Astrocyte (in vitro differentiated cells and primary cell): ENCODE results near the gene SCAP. TPM values are rescaled to one million over a fixed set of nuclear protein-coding genes. Genes with fewer than 3 reads are reported as not detected.
"Not testable (repeated sequence)": the region's sequence is repeated elsewhere in the genome, so short reads cannot be mapped to it uniquely, and the experiment has no call there.

Experiments
- DNase-seq: peaks from one replicate; pipeline ENCODE4 v3.0.0-alpha.2; 2010; ENCODE audit warnings: low read depth
- FAIRE-seq: peaks from 2 replicates; lab custom pipeline; 2011; peaks lifted over from hg19 to GRCh38; lab: Jason Lieb, UNC
- H2AFZ ChIP-seq: 2 replicates; pipeline ENCODE4 v1.6.0; 2012; ENCODE audit warnings: low read depth, low read length, inconsistent platforms
- H3K27ac ChIP-seq: 2 replicates; pipeline ENCODE4 v1.5.1; 2011; ENCODE audit warnings: low read depth, low read length, inconsistent platforms
- H3K27me3 ChIP-seq: 2 replicates; pipeline ENCODE4 v1.6.0; 2011; ENCODE audit warnings: low read length, inconsistent platforms; ENCODE audit not compliant: insufficient read depth
- H3K36me3 ChIP-seq: 2 replicates; pipeline ENCODE4 v1.5.1; 2011; ENCODE audit warnings: low read length, inconsistent platforms; ENCODE audit not compliant: insufficient read depth
- H3K4me1 ChIP-seq: 2 replicates; pipeline ENCODE4 v1.5.1; 2011; ENCODE audit warnings: low read length, inconsistent platforms; ENCODE audit not compliant: insufficient read depth
- H3K4me2 ChIP-seq: 2 replicates; pipeline ENCODE4 v1.6.0; 2012; ENCODE audit warnings: low read length, inconsistent platforms
- H3K4me3 ChIP-seq: 2 replicates; pipeline ENCODE4 v1.5.1; 2011; ENCODE audit warnings: low read depth, mild to moderate bottlenecking, low read length, inconsistent platforms; ENCODE audit not compliant: insufficient read depth
- H3K79me2 ChIP-seq: 2 replicates; pipeline ENCODE4 v1.6.0; 2012; ENCODE audit warnings: mild to moderate bottlenecking, low read length, inconsistent platforms; ENCODE audit not compliant: insufficient read depth
- H3K9ac ChIP-seq: 2 replicates; pipeline ENCODE4 v1.6.0; 2012; ENCODE audit warnings: mild to moderate bottlenecking, low read length, inconsistent platforms
- H3K9me3 ChIP-seq: 2 replicates; pipeline ENCODE4 v1.5.1; 2012; ENCODE audit warnings: low read depth, mild to moderate bottlenecking, low read length, inconsistent platforms; ENCODE audit not compliant: insufficient read depth
- H4K20me1 ChIP-seq: 2 replicates; pipeline ENCODE4 v1.6.0; 2012; ENCODE audit warnings: low read length, inconsistent platforms; ENCODE audit not compliant: insufficient read depth
- H3K27ac Mint-ChIP-seq: one replicate; pipeline ENCODE4 v1.8.0; 2021; ENCODE audit warnings: mild to moderate bottlenecking, mixed read lengths; ENCODE audit not compliant: unreplicated experiment
- H3K27me3 Mint-ChIP-seq: one replicate; pipeline ENCODE4 v1.8.0; 2021; ENCODE audit warnings: low read depth, mixed read lengths; ENCODE audit not compliant: unreplicated experiment
- H3K36me3 Mint-ChIP-seq: one replicate; pipeline ENCODE4 v1.8.0; 2021; ENCODE audit warnings: low read depth, mixed read lengths; ENCODE audit not compliant: unreplicated experiment
- H3K4me1 Mint-ChIP-seq: one replicate; pipeline ENCODE4 v1.8.0; 2021; ENCODE audit warnings: low read depth, mixed read lengths; ENCODE audit not compliant: unreplicated experiment
- H3K4me3 Mint-ChIP-seq: one replicate; pipeline ENCODE4 v1.8.0; 2021; ENCODE audit warnings: mild to moderate bottlenecking, moderate library complexity, mixed read lengths; ENCODE audit not compliant: unreplicated experiment
- H3K9me3 Mint-ChIP-seq: one replicate; pipeline ENCODE4 v1.8.0; 2021; ENCODE audit warnings: mild to moderate bottlenecking, mixed read lengths; ENCODE audit not compliant: unreplicated experiment
- CTCF ChIP-seq: IDR thresholded peaks from 2 replicates; pipeline ENCODE4 v1.5.1; 2011; ENCODE audit warnings: low read depth, mild to moderate bottlenecking, inconsistent platforms, low read length, moderate library complexity; ENCODE audit not compliant: insufficient read depth
- EZH2 ChIP-seq: IDR thresholded peaks from 2 replicates; pipeline ENCODE4 v1.6.1; 2012; ENCODE audit warnings: mild to moderate bottlenecking, low read length, inconsistent platforms; ENCODE audit not compliant: insufficient read depth
- total RNA-seq: library from RNA; stranded (reverse); gene quantifications from 2 replicates; pipeline ENCODE4 v1.2.1, GENCODE V29; 2021

The SCAP gene
- total RNA-seq, 1 donor from 2014 or later, result 47.9 TPM

GRCh38 chr3:47464588-47464987, 11.2 kb downstream of the SCAP start:
- TF ChIP-seq EZH2, result no peak
- TF ChIP-seq CTCF, result no peak
- peaks cover 2% of the 10 kb centered on the region for H3K9me3 Mint-ChIP-seq
- H3K36me3 Mint-ChIP-seq, result peaks cover 6% of the 10 kb centered on the region
- Histone ChIP-seq H3K4me1 (no peaks in the 10 kb centered on the region), H3K27ac (no peak overlapping the region), H4K20me1 (peaks cover 16% of the 10 kb centered on the region), H3K4me3 (no peak overlapping the region), H3K79me2 (peaks cover 27% of the 10 kb centered on the region), H3K4me2 (no peak overlapping the region), H3K9me3 (no peaks in the 10 kb centered on the region), H3K36me3 (no peaks in the 10 kb centered on the region), H2AFZ (no peak overlapping the region), H3K27me3 (no peaks in the 10 kb centered on the region), H3K9ac (no peak overlapping the region)
- H3K27ac Mint-ChIP-seq, result no peak overlapping the region
- peaks cover 4% of the 10 kb centered on the region for H3K4me1 Mint-ChIP-seq
- no peak overlapping the region for H3K4me3 Mint-ChIP-seq
- no peak for FAIRE-seq
- no peaks in the 10 kb centered on the region for H3K27me3 Mint-ChIP-seq
- DNase-seq, result no peak

- not testable (repeated sequence) for H3K9ac ChIP-seq, H3K4me1 ChIP-seq, H3K27me3 Mint-ChIP-seq, H3K4me3 ChIP-seq, H3K27me3 ChIP-seq, FAIRE-seq, H2AFZ ChIP-seq, H3K9me3 Mint-ChIP-seq, H3K4me1 Mint-ChIP-seq, DNase-seq, H3K9me3 ChIP-seq, H3K27ac Mint-ChIP-seq, H3K36me3 Mint-ChIP-seq, H3K36me3 ChIP-seq, H3K4me3 Mint-ChIP-seq, H3K4me2 ChIP-seq, H3K27ac ChIP-seq
- Histone ChIP-seq H4K20me1 (peaks cover 14% of the 10 kb centered on the region), H3K79me2 (peaks cover 29% of the 10 kb centered on the region)
These were observed 16.1 kb downstream of the SCAP start for GRCh38 chr3:47459534-47460085.

GRCh38 chr3:47456984-47457383, 18.8 kb downstream of the SCAP start:
- no peak overlapping the region for H3K4me3 Mint-ChIP-seq
- no peak overlapping the region for H3K4me3 ChIP-seq
- no peaks in the 10 kb centered on the region for H3K27me3 ChIP-seq
- no peak overlapping the region for H3K4me2 ChIP-seq
- no peaks in the 10 kb centered on the region for H3K4me1 Mint-ChIP-seq
- no peaks in the 10 kb centered on the region for H3K36me3 ChIP-seq
- H3K27ac Mint-ChIP-seq, result peak overlapping the region; percentile 12
- peaks cover 13% of the 10 kb centered on the region for H4K20me1 ChIP-seq
- peaks cover 7% of the 10 kb centered on the region for H3K9me3 Mint-ChIP-seq
- H3K9ac ChIP-seq, result no peak overlapping the region
- peaks cover 7% of the 10 kb centered on the region for H3K36me3 Mint-ChIP-seq
- no peak overlapping the region for H3K27ac ChIP-seq
- TF ChIP-seq CTCF (no peak), EZH2 (no peak)
- H3K9me3 ChIP-seq, result no peaks in the 10 kb centered on the region
- no peak overlapping the region for H2AFZ ChIP-seq
- DNase-seq (no peak), FAIRE-seq (no peak)
- no peaks in the 10 kb centered on the region for H3K27me3 Mint-ChIP-seq
- H3K4me1 ChIP-seq, result no peaks in the 10 kb centered on the region
- H3K79me2 ChIP-seq, result peaks cover 30% of the 10 kb centered on the region
